Measurements from ENCODE around the gene ZNF385C.

The ZNF385C gene

DNA sequence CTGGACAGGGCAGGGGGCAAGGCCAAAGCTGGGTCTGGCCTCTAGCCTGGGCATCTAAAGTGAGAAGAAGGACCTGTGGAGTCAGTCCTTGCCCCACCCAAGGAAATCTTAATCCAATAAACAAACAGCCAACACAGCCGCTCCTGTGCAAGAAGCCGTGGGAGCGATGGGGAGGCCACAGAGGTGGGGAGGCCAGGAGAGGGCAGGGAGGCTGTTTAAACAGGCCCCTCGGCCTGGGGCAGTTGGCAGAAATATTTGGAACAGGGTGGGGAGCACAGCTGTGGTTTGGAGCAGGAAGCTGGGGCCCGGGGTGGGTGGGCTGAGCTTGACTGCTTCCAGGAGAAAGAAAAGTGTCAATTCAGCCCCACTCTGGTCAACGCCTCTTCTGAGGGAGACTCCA, 5.3 kb downstream of the ZNF385C start:
- no peak for TF ChIP-seq EZH2 (IDR thresholded peaks at IDR 0.05; ENCODE audit: borderline replicate concordance, low read depth, low read length, severe bottlenecking)
- TF ChIP-seq, protein P1, sequence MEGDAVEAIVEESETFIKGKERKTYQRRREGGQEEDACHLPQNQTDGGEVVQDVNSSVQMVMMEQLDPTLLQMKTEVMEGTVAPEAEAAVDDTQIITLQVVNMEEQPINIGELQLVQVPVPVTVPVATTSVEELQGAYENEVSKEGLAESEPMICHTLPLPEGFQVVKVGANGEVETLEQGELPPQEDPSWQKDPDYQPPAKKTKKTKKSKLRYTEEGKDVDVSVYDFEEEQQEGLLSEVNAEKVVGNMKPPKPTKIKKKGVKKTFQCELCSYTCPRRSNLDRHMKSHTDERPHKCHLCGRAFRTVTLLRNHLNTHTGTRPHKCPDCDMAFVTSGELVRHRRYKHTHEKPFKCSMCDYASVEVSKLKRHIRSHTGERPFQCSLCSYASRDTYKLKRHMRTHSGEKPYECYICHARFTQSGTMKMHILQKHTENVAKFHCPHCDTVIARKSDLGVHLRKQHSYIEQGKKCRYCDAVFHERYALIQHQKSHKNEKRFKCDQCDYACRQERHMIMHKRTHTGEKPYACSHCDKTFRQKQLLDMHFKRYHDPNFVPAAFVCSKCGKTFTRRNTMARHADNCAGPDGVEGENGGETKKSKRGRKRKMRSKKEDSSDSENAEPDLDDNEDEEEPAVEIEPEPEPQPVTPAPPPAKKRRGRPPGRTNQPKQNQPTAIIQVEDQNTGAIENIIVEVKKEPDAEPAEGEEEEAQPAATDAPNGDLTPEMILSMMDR (IDR thresholded peaks at IDR 0.05; ENCODE audit: borderline replicate concordance, extremely low read depth, low read length, poor library complexity, severe bottlenecking): no peak
- Histone ChIP-seq H3K36me3 (ENCODE audit: insufficient read depth, low read length) (no peaks in the 10 kb centered on the region), H4K20me1 (ENCODE audit: insufficient read depth, low read length) (no peaks in the 10 kb centered on the region), H2AFZ (ENCODE audit: low read depth, low read length) (no peak overlapping the region), H3K27ac (ENCODE audit: low read length) (no peak overlapping the region), H3K4me2 (ENCODE audit: insufficient read depth, low read length) (no peak overlapping the region), H3K9ac (ENCODE audit: low read depth, low read length) (no peak overlapping the region), H3K79me2 (ENCODE audit: insufficient read depth, low read length) (no peaks in the 10 kb centered on the region), H3K9me3 (ENCODE audit: insufficient read depth, low read length, severe bottlenecking) (no peaks in the 10 kb centered on the region), H3K27me3 (ENCODE audit: insufficient read depth, low read length, poor library complexity) (no peaks in the 10 kb centered on the region), H3K4me3 (ENCODE audit: low read depth in 1 of 2, low read length in 2 of 2) (no peak overlapping the region), H3K4me1 (ENCODE audit: insufficient read depth, low read length) (no peaks in the 10 kb centered on the region)
- no peak for ATAC-seq (ENCODE audit: insufficient read depth, low read depth)
- DNase-seq: no peak

DNA sequence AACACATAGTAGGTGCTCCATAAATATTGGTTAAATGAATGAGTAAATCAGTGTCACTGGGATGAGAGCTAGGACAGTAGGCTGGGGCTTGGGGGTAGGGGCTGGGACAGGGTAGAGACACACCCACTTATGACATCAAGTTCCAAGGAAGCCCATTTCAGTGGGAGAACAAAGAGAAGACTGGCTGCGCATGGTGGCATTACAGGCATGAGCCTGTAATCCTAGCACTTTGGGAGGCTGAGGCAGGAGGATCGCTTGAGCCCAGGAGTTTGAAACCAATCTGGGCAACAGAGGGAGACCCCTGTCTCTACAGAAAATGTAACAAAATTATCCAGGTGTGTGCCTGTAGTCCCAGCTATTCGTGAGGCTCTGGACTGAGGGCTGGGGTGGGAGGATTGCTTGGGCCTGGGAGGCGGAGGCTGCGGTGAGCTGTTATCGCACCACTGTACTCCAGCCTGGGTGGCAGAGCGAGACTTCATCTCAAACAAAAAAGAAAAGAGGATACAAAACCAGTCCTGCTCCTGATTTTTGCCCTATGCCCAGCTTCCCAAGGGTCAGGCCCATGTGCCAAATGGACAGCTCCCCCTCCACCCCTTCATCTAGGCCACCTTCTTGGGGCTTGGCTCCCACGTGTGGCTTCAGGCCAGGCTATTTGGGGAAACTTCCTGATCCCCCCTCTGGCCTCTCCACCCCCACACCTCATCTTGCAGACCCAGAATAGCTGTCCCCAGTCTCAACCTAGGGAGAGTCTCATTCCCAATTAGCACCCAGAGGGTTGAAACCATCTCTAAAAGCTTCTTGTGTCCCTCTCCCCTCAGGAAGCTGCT, 7.1 kb downstream of the ZNF385C start:
- no peak overlapping the region for H2AFZ ChIP-seq (ENCODE audit: low read depth, low read length)
- H3K4me3 ChIP-seq (ENCODE audit: low read depth in 1 of 2, low read length in 2 of 2): no peak overlapping the region
- no peak for TF ChIP-seq EZH2 (IDR thresholded peaks at IDR 0.05; ENCODE audit: borderline replicate concordance, low read depth, low read length, severe bottlenecking)
- TF ChIP-seq, protein P1 (IDR thresholded peaks at IDR 0.05; ENCODE audit: borderline replicate concordance, extremely low read depth, low read length, poor library complexity, severe bottlenecking): no peak
- no peaks in the 10 kb centered on the region for H3K4me1 ChIP-seq (ENCODE audit: insufficient read depth, low read length)
- H4K20me1 ChIP-seq (ENCODE audit: insufficient read depth, low read length): no peaks in the 10 kb centered on the region
- no peak overlapping the region for H3K27ac ChIP-seq (ENCODE audit: low read length)
- ATAC-seq (ENCODE audit: insufficient read depth, low read depth) (no peak), DNase-seq (no peak)
- H3K9me3 ChIP-seq (ENCODE audit: insufficient read depth, low read length, severe bottlenecking): no peaks in the 10 kb centered on the region
- H3K79me2 ChIP-seq (ENCODE audit: insufficient read depth, low read length): no peaks in the 10 kb centered on the region
- no peaks in the 10 kb centered on the region for H3K27me3 ChIP-seq (ENCODE audit: insufficient read depth, low read length, poor library complexity)
- H3K9ac ChIP-seq (ENCODE audit: low read depth, low read length): no peak overlapping the region
- H3K4me2 ChIP-seq (ENCODE audit: insufficient read depth, low read length): no peak overlapping the region
- no peaks in the 10 kb centered on the region for H3K36me3 ChIP-seq (ENCODE audit: insufficient read depth, low read length)

DNA sequence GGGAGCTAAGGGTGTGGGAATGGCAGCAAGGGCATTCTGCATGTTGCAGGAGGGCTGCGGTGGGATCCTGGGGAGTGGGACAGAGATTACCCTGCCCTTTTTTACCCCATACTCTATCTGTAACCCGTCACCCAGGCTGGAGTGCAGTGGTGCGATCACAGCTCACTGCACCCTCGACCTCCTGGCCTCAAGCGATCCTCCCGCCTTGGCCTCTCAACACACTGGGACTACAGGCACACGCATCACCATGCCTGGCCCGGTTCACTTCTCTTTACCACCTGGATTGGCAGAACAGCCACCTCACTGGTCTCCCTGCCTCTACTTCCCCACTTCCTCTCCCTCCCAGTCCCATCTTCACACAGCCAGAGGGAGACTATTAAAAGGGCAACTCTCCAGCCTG, 9.5 kb downstream of the ZNF385C start:
- H3K9me3 ChIP-seq (ENCODE audit: insufficient read depth, low read length, severe bottlenecking): no peaks in the 10 kb centered on the region
- H3K4me1 ChIP-seq (ENCODE audit: insufficient read depth, low read length): no peaks in the 10 kb centered on the region
- TF ChIP-seq, protein P1 (IDR thresholded peaks at IDR 0.05; ENCODE audit: borderline replicate concordance, extremely low read depth, low read length, poor library complexity, severe bottlenecking): no peak
- no peak for TF ChIP-seq EZH2 (IDR thresholded peaks at IDR 0.05; ENCODE audit: borderline replicate concordance, low read depth, low read length, severe bottlenecking)
- H2AFZ ChIP-seq (ENCODE audit: low read depth, low read length): no peak overlapping the region
- no peak for ATAC-seq (ENCODE audit: insufficient read depth, low read depth)
- H3K79me2 ChIP-seq (ENCODE audit: insufficient read depth, low read length): no peaks in the 10 kb centered on the region
- H3K27me3 ChIP-seq (ENCODE audit: insufficient read depth, low read length, poor library complexity): no peaks in the 10 kb centered on the region
- no peaks in the 10 kb centered on the region for H3K36me3 ChIP-seq (ENCODE audit: insufficient read depth, low read length)
- no peak overlapping the region for H3K4me3 ChIP-seq (ENCODE audit: low read depth in 1 of 2, low read length in 2 of 2)
- no peak overlapping the region for H3K27ac ChIP-seq (ENCODE audit: low read length)
- no peak overlapping the region for H3K9ac ChIP-seq (ENCODE audit: low read depth, low read length)
- no peak for DNase-seq
- H4K20me1 ChIP-seq (ENCODE audit: insufficient read depth, low read length): no peaks in the 10 kb centered on the region
- H3K4me2 ChIP-seq (ENCODE audit: insufficient read depth, low read length): no peak overlapping the region
